ENCODE data around the gene SCGN. TPM values are rescaled to one million over a fixed set of nuclear protein-coding genes. Genes with fewer than 3 reads are reported as not detected.

Gene SCGN
- total and polyA plus RNA-seq, 2 of the 13 experiments (the other 11 are each of a cell fraction or from before 2014, with no cell fraction given): 2.9 to 29.0 TPM

DNA sequence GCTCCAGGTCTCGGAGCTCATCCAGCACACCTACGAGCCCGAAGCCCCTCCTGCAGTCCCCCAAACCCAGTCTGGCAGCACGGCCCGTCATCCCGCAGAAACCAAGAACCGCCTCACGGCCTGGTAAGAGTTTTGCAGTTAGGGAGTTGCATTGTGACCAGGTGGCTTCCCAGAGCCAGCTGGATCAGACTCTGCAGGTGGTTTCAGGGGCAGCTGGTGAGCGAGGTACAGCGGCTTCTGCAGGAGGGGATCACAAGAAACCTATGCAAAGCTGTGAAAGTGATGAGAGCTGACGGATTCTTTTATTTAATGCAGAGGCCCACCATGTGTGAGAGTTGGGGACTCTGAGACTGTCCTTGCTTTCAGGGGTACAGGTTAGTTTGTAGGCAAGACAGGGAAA, 45.9 kb upstream of the SCGN start:
- H3K4me1 ChIP-seq (ENCODE audit: insufficient read depth, low read length): peaks cover 7% of the 10 kb centered on the region
- no peak overlapping the region for H3K9ac ChIP-seq (ENCODE audit: insufficient read depth, low read depth, low read length)
- in situ Hi-C loops (cut with HindIII; ENCODE audit: extremely low pct_ligation_motif_present, low pct_unique_long_range_greater_than_20kb) (no loop called here), intact Hi-C loops (cut with micrococcal nuclease; ENCODE audit: unreplicated experiment) (no loop called here)
- H3K4me2 ChIP-seq (ENCODE audit: low read depth, low read length): no peak overlapping the region
- no peak overlapping the region for H3K27ac ChIP-seq (ENCODE audit: extremely low read length, insufficient read depth, low read length)
- H4K20me1 ChIP-seq (ENCODE audit: insufficient read depth, low read length): no peaks in the 10 kb centered on the region
- ATAC-seq (no peak), FAIRE-seq (no peak), DNase-seq (ENCODE audit: low spot score) (no peak)
- H3K79me2 ChIP-seq (ENCODE audit: insufficient read depth, low read length): no peaks in the 10 kb centered on the region
- TF ChIP-seq ZNF879 (CRISPR knock-in tag; IDR thresholded peaks at IDR 0.05) (no peak), ZNF337 (CRISPR knock-in tag; IDR thresholded peaks at IDR 0.05; ENCODE audit: borderline replicate concordance, low read depth) (no peak), ZFYVE20 (CRISPR knock-in tag; IDR thresholded peaks at IDR 0.05; ENCODE audit: borderline replicate concordance, low read depth) (no peak), KDM5B (CRISPR knock-in tag; IDR thresholded peaks at IDR 0.05; ENCODE audit: borderline replicate concordance) (no peak), ZNF709 (CRISPR knock-in tag; IDR thresholded peaks at IDR 0.05) (no peak), ZNF12 (CRISPR knock-in tag; IDR thresholded peaks at IDR 0.05) (no peak), SIX1 (CRISPR knock-in tag; IDR thresholded peaks at IDR 0.05; ENCODE audit: borderline replicate concordance) (no peak), KDM5A (IDR thresholded peaks at IDR 0.05; ENCODE audit: borderline replicate concordance, low read length) (no peak), HNRNPL (IDR thresholded peaks at IDR 0.05; ENCODE audit: low read depth, low read length) (no peak), RNF2 (conservative IDR thresholded peaks at IDR 0.05; ENCODE audit: low read depth) (no peak), PITX1 (CRISPR knock-in tag; IDR thresholded peaks at IDR 0.05) (no peak)
- TF ChIP-seq, protein P1, sequence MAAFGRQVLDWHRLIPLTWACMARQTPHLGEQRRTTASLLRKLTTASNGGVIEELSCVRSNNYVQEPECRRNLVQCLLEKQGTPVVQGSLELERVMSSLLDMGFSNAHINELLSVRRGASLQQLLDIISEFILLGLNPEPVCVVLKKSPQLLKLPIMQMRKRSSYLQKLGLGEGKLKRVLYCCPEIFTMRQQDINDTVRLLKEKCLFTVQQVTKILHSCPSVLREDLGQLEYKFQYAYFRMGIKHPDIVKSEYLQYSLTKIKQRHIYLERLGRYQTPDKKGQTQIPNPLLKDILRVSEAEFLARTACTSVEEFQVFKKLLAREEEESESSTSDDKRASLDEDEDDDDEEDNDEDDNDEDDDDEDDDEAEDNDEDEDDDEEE (CRISPR knock-in tag; IDR thresholded peaks at IDR 0.05): no peak
- TF ChIP-seq, protein P2, sequence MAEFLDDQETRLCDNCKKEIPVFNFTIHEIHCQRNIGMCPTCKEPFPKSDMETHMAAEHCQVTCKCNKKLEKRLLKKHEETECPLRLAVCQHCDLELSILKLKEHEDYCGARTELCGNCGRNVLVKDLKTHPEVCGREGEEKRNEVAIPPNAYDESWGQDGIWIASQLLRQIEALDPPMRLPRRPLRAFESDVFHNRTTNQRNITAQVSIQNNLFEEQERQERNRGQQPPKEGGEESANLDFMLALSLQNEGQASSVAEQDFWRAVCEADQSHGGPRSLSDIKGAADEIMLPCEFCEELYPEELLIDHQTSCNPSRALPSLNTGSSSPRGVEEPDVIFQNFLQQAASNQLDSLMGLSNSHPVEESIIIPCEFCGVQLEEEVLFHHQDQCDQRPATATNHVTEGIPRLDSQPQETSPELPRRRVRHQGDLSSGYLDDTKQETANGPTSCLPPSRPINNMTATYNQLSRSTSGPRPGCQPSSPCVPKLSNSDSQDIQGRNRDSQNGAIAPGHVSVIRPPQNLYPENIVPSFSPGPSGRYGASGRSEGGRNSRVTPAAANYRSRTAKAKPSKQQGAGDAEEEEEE (CRISPR knock-in tag; IDR thresholded peaks at IDR 0.05; ENCODE audit: borderline replicate concordance): no peak
- TF ChIP-seq, protein P3, sequence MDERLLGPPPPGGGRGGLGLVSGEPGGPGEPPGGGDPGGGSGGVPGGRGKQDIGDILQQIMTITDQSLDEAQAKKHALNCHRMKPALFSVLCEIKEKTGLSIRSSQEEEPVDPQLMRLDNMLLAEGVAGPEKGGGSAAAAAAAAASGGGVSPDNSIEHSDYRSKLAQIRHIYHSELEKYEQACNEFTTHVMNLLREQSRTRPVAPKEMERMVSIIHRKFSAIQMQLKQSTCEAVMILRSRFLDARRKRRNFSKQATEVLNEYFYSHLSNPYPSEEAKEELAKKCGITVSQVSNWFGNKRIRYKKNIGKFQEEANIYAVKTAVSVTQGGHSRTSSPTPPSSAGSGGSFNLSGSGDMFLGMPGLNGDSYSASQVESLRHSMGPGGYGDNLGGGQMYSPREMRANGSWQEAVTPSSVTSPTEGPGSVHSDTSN (CRISPR knock-in tag; IDR thresholded peaks at IDR 0.05): no peak
- TF ChIP-seq, protein P4, sequence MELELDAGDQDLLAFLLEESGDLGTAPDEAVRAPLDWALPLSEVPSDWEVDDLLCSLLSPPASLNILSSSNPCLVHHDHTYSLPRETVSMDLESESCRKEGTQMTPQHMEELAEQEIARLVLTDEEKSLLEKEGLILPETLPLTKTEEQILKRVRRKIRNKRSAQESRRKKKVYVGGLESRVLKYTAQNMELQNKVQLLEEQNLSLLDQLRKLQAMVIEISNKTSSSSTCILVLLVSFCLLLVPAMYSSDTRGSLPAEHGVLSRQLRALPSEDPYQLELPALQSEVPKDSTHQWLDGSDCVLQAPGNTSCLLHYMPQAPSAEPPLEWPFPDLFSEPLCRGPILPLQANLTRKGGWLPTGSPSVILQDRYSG (CRISPR knock-in tag; IDR thresholded peaks at IDR 0.05): no peak
- TF ChIP-seq, protein P5, sequence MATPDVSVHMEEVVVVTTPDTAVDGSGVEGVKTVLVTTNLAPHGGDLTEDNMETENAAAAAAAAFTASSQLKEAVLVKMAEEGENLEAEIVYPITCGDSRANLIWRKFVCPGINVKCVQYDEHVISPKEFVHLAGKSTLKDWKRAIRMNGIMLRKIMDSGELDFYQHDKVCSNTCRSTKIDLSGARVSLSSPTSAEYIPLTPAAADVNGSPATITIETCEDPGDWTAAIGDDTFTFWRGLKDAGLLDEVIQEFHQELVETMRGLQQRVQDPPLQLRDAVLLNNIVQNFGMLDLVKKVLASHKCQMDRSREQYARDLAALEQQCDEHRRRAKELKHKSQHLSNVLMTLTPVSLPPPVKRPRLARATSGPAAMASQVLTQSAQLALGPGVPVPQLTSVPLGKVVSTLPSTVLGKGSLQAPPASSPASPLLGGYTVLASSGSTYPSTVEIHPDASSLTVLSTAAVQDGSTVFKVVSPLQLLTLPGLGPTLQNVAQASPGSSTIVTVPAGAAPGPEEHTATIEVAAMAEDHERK (CRISPR knock-in tag; IDR thresholded peaks at IDR 0.05; ENCODE audit: low read depth): no peak
- H3K36me3 ChIP-seq (replicated peaks in 1 of 2; ENCODE audit: control insufficient read depth in 1 of 2, insufficient read depth in 2 of 2, low read length in 2 of 2): no peaks in the 10 kb centered on the region
- POLR2A ChIA-PET: no interaction called here
- H3K9me3 ChIP-seq (ENCODE audit: low read length): no peaks in the 10 kb centered on the region
- no peak overlapping the region for H3K4me3 ChIP-seq (replicated peaks in 1 of 3; ENCODE audit: insufficient read depth in 1 of 3, low read depth in 2 of 3, low read length in 3 of 3)
- no peaks in the 10 kb centered on the region for H3K27me3 ChIP-seq (ENCODE audit: control insufficient read depth in 1 of 2, insufficient read depth in 2 of 2, low read length in 2 of 2)
- CTCF ChIA-PET (ENCODE audit: low intra/inter-chr PET ratio, low total read pairs): no interaction called here
- WGBS (ENCODE audit: low lambda C conversion rate): 74% methylated on average over 11 of the region's 11 CpGs
- no peak overlapping the region for H2AFZ ChIP-seq (ENCODE audit: low read length)
- no TSS peak for BruUV-seq (replicated peaks)
